ENCODE measurements around the gene TMEM175.

- TF ChIP-seq ARID2 (IDR thresholded peaks at IDR 0.05) (no peak), ATF6 (CRISPR knock-in tag; IDR thresholded peaks at IDR 0.05) (no peak), LEF1 (IDR thresholded peaks at IDR 0.05) (no peak), CTCF (IDR thresholded peaks at IDR 0.05 in 2 of 3, conservative IDR thresholded peaks at IDR 0.05 in 1 of 3; ENCODE audit: insufficient read depth in 2 of 3, low read depth in 1 of 3, low read length in 3 of 3) (no peak), XRCC5 (IDR thresholded peaks at IDR 0.05; ENCODE audit: low read depth, low read length) (no peak), ZNF589 (CRISPR knock-in tag; IDR thresholded peaks at IDR 0.05; ENCODE audit: low read depth) (no peak), JUNB (CRISPR knock-in tag; conservative IDR thresholded peaks at IDR 0.05) (no peak), NR2C2 (CRISPR knock-in tag; IDR thresholded peaks at IDR 0.05) (no peak), NR2C2 (tag; IDR thresholded peaks at IDR 0.05) (no peak), MGA (IDR thresholded peaks at IDR 0.05) (no peak), CEBPB (tag; IDR thresholded peaks at IDR 0.05) (no peak), FOXJ3 (CRISPR knock-in tag; IDR thresholded peaks at IDR 0.05) (no peak), HDAC8 (tag; IDR thresholded peaks at IDR 0.05) (no peak), SRF (CRISPR knock-in tag; IDR thresholded peaks at IDR 0.05) (no peak)
These were observed 50.6 kb downstream of the TMEM175 start for GRCh38 chr4:982814-983213.

All from K562 (cell line).